Large intestine (tissue), 12 donors: ENCODE data around the gene FCGR3B. TPM values are rescaled to one million over a fixed set of nuclear protein-coding genes. Genes with fewer than 3 reads are reported as not detected.
"Not testable (repeated sequence)": the region's sequence is repeated elsewhere in the genome, so short reads cannot be mapped to it uniquely, and the experiment has no call there.

Experiments used
- DNase-seq, 2 donors: peaks; one replicate each; pipeline versions ENCODE4 v3.0.0 to v3.0.0-alpha.2; 2013
- H3K27ac ChIP-seq: one replicate; pipeline ENCODE4 v1.5.1; 2013; ENCODE audit warnings: low read length
- H3K27me3 ChIP-seq: 2 replicates; pipeline ENCODE4 v1.6.1; 2013; ENCODE audit warnings: low read length; ENCODE audit not compliant: control insufficient read depth, insufficient read depth
- H3K36me3 ChIP-seq: 2 replicates; pipeline ENCODE4 v1.6.1; 2013; ENCODE audit warnings: low read length; ENCODE audit not compliant: control insufficient read depth, insufficient read depth
- H3K4me1 ChIP-seq: one replicate; pipeline ENCODE4 v1.6.1; 2013; ENCODE audit warnings: low read length; ENCODE audit not compliant: control insufficient read depth, insufficient read depth
- H3K4me3 ChIP-seq: one replicate; pipeline ENCODE4 v1.5.1; 2013; ENCODE audit warnings: low read length
- H3K9me3 ChIP-seq: one replicate; pipeline ENCODE4 v1.6.1; 2013; ENCODE audit warnings: mild to moderate bottlenecking, low read depth, low read length, moderate library complexity; ENCODE audit not compliant: control insufficient read depth
- WGBS: methylation state at CpG from one replicate; pipeline ENCODE4 v1.1.5; 2013; ENCODE audit warnings: low lambda C conversion rate; ENCODE audit not compliant: insufficient coverage; 5-methylcytosine and 5-hydroxymethylcytosine counted together
- long read RNA-seq, 11 donors: transcript quantifications; one replicate each; lab custom pipeline, GENCODE V29; 2026
- polyA plus RNA-seq: library from polyadenylated mRNA; unstranded; fragments of 120-200 nt; gene quantifications from one replicate; pipeline ENCODE4 v1.2.1, GENCODE V29; 2013

Gene FCGR3B
- polyA plus RNA-seq: 0.04 TPM
- long read RNA-seq, donor 1: 0 reads
- long read RNA-seq, donor 2: 0 reads
- long read RNA-seq, donor 3: 0 reads
- long read RNA-seq, donor 4: 0 reads
- long read RNA-seq, donor 5: 0 reads
- long read RNA-seq, donor 6: 0 reads
- long read RNA-seq, donor 7: 0 reads
- long read RNA-seq, donor 8: 0 reads
- long read RNA-seq, donor 9: 0 reads
- long read RNA-seq, donor 10: 0 reads
- long read RNA-seq, donor 11: 0 reads

DNA sequence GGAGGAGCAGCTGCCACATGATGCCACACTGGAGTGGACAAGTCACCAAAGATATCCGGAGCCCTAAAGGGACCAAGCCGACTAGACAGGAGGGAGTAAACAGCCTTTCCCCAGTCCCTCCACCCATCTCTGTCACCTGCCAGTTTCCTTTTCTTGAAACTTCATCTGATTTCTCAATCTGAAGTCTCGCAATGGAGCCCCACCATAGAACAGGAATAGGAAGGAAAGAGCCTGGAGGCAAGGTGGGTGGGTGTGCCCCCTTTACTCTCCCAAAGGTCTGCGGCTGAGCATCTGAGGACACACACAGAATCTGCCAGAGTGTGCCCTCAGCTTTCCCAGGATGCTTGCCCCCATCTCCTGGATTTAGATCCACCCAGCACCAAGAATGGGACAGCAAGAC is at the start of gene FCGR3B:
FCGR3B (minus strand) TSS at position 101 of the 400 bp plus-strand sequence; CDS start at position 19, 82 bp downstream.
- H3K4me1 ChIP-seq: no peaks in the 10 kb centered on the region
- peaks cover 7% of the 10 kb centered on the region for H3K27me3 ChIP-seq
- H3K4me3 ChIP-seq: no peak within 1 kb of the TSS
- WGBS: no CpG with 5 or more reads among the region's 4 CpGs
- H3K27ac ChIP-seq: no peak within 1 kb of the TSS
- no peaks in the 10 kb centered on the region for H3K9me3 ChIP-seq
- H3K36me3 ChIP-seq: no peaks in the 10 kb centered on the region
- DNase-seq: no peak

DNA sequence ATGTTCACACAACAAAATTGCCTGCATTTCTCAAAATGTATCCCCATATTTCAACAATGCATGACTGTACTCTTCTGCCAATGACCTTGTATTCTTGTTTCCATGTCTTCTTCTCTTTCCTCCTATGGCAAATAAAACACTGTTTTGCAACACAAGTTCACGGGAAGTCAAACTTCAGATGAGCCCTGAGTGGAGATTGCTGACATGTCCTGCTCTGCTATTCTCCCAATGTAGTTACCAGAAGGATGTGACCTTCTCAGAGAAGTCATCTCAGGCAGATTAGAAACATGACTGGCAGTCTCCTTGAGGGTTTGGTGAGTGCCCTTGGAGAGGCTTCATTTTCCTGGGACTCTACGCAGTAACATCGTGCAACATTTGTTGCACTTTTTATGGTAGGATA is 47.5 kb upstream of the FCGR3B start:
- Histone ChIP-seq H3K4me3 (no peak overlapping the region), H3K9me3 (no peaks in the 10 kb centered on the region), H3K36me3 (no peaks in the 10 kb centered on the region), H3K27me3 (peaks cover 2% of the 10 kb centered on the region), H3K4me1 (no peaks in the 10 kb centered on the region), H3K27ac (no peak overlapping the region)
- WGBS: 100% methylated on average over 2 of the region's 3 CpGs
- no peak for DNase-seq

DNA sequence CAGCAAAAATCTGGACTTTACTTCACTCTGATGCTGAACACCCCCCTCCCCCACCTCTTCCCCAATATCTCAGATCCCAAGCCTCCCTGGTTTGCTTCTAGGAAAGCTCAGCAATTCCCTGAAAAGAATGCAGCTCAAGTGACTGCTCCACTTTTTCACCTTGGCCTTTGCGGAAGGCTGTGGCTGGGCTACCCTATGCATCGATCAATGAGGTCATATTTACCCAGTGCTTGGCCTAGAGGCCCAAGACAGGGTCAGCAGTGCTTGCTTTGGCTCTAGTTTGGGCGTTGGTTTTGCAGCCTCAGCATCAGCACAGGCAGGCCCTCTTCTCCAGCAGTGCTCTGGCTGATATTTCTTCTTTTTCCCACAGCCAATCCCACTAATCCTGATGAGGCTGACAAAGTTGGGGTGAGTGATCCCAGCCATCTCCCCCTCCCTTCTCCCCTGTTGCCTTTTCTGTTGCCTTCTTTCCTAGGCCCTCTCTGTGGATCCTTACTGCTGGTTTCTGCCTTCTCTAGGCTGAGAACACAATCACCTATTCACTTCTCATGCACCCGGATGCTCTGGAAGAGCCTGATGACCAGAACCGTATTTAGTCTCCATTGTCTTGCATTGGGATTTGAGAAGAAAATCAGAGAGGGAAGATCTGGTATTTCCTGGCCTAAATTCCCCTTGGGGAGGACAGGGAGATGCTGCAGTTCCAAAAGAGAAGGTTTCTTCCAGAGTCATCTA is 46.1 kb upstream of the FCGR3B start:
- Histone ChIP-seq H3K27ac (no peak overlapping the region), H3K4me1 (no peaks in the 10 kb centered on the region), H3K27me3 (peaks cover 2% of the 10 kb centered on the region), H3K36me3 (no peaks in the 10 kb centered on the region), H3K4me3 (no peak overlapping the region), H3K9me3 (no peaks in the 10 kb centered on the region)
- peak in 1 of 2 donors; percentile 2 for DNase-seq
- no CpG with 5 or more reads among the region's 5 CpGs for WGBS

DNA sequence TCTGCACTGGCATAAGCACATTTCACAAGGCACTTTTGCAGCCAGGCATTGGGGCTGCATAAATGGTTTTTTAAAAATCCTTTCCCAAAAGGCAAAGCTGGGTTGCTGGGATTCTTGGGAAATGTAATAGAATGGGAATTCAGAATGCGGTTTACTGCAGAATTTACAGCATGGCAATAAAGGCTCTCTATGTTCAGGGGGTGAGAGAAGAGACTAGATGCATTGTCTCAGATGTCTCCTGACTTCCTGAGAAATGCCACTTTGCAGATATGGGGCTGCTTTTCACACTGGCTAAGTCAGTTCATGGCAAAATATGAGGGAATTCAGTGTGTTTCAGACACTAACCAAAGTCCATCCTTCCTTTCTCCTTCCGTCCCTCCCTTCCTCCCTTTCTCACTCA is 45.5 kb upstream of the FCGR3B start:
- peak in 1 of 2 donors; percentile 10 for DNase-seq
- H3K27me3 ChIP-seq: no peaks in the 10 kb centered on the region
- no peaks in the 10 kb centered on the region for H3K36me3 ChIP-seq
- no peaks in the 10 kb centered on the region for H3K4me1 ChIP-seq
- no peak overlapping the region for H3K27ac ChIP-seq
- H3K4me3 ChIP-seq: no peak overlapping the region
- 60% methylated on average over 1 of the region's 2 CpGs for WGBS
- H3K9me3 ChIP-seq: no peaks in the 10 kb centered on the region

DNA sequence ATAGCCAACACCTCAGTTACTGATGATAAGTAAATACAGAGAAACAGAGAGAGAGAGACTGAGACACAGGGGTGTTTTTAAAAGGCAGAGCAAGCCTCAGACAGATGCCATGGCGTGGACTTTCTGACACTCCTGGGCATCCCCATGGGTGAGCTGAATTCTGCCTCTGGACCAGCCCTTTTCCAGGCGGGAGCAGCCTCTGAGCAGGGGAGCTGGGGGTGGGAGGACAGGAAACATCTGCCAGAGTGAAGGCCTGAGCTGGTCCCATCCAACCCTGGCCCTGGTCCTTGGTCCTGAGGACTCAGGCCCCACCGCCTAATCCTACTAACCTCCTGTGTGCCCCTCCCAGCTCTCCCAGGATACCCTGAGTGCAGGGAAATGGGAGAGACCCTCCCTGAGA is 43.9 kb upstream of the FCGR3B start:
- not testable (repeated sequence) for H3K36me3 ChIP-seq
- no CpG with 5 or more reads among the region's 3 CpGs for WGBS

DNA sequence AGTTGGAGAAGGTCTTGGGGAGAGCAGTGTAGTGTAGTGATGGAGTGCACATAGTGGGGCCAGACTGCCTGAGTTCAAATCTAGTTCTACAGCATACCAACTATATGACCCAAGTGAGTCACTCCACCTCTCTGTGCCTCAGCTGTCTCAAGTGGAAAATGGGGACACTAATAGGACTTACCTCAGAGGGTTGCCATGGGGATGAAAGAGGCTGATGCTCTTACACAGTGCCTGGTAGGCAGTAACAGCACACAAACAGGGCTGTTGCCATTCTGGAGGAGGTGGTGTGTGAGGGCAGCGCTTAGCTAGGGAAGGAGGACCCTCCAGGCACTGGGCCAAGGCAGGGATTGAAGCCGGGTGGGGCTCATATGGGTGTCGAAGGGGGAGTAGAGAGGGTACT is 43.5 kb upstream of the FCGR3B start:
- no CpG with 5 or more reads among the region's 3 CpGs for WGBS
- H3K4me1 ChIP-seq, H3K4me3 ChIP-seq, DNase-seq, H3K27ac ChIP-seq, H3K36me3 ChIP-seq, H3K9me3 ChIP-seq, H3K27me3 ChIP-seq: not testable (repeated sequence)

More for the DNA sequence above, 43.9 kb upstream of the FCGR3B start:
- not testable (repeated sequence) for H3K9me3 ChIP-seq, H3K4me3 ChIP-seq, H3K4me1 ChIP-seq, DNase-seq, H3K27me3 ChIP-seq, H3K27ac ChIP-seq

DNA sequence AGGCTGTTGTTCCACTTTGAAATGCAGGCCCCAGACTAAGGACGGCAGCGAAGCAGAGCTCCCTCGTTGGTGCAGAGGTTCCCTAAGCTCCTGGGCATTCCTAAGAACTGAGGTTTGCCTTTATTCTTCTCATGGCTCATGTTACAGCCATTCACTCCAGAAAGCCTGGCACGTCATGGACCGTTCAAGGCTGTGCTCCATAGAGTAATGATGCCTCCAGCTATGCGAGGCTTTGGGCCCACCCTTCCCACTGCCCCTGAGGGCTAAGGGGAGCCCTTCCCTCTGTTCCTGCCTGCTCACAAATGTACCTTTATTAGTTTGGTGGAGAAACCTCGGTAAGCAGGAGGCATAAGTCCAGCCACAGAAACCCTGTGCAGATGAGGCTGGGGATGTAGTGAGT is 42.5 kb upstream of the FCGR3B start:
- not testable (repeated sequence) for DNase-seq, H3K27ac ChIP-seq, H3K9me3 ChIP-seq, H3K36me3 ChIP-seq, H3K4me1 ChIP-seq, H3K27me3 ChIP-seq, H3K4me3 ChIP-seq
- WGBS: no CpG with 5 or more reads among the region's 7 CpGs

DNA sequence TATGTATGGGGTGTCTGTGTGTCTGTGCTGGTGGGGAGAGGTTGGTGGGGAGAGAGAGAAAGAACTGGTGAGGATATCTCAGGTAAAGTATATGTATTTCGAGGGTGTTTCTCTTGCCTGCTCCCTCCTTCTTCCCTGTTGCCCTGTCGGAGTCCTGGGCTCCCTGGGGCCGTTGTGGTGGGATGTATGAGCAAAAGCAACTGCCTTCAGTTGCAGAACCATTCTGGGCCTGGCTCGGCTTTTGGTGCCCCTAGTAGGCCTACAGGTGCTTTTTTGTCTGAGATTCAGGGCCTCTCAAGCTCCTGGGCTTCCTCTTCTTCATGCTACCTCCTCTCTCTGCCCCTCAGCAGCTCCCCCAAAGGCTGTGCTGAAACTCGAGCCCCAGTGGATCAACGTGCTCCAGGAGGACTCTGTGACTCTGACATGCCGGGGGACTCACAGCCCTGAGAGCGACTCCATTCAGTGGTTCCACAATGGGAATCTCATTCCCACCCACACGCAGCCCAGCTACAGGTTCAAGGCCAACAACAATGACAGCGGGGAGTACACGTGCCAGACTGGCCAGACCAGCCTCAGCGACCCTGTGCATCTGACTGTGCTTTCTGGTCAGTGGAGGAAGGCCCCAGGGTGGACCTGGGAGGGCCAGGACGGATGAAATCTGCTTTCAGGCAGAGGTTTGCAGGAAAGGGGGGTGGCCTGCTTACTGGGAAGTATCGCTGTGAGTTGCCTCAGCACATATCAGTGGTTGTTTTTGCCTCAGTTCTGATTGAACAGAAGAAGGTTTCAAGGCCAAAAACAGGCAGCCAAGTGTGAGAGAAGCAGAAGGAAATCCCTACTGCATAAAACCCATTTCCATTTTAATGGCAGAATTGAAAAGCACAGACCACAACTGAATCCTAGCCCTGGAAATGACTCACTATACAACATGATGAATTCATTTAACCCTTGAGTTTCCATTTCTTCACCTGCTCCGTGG is 40.4 kb upstream of the FCGR3B start:
- not testable (repeated sequence) for H3K4me1 ChIP-seq, H3K4me3 ChIP-seq, H3K27me3 ChIP-seq, H3K27ac ChIP-seq, DNase-seq, H3K9me3 ChIP-seq, H3K36me3 ChIP-seq
- no CpG with 5 or more reads among the region's 15 CpGs for WGBS

DNA sequence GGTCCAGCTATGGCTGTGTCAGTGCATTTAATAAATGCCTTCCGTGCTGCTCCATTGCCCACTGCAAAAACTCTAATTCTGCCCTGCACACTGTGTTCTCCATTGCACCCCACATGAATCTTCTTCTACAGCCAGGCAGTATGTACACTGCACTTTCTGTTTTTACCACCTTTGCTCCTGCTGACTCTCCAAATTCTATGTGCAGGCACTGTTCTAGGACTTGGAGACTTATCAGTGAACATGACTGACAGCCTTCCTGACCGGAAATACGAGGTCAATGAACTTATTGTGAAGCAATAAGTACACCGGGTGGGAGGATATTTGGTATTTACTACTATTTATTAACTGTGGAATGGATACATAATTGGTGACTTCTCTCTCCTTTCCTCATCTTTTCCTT is 33.7 kb upstream of the FCGR3B start:
- not testable (repeated sequence) for H3K9me3 ChIP-seq, DNase-seq, H3K4me1 ChIP-seq, H3K4me3 ChIP-seq, H3K27me3 ChIP-seq, H3K36me3 ChIP-seq, H3K27ac ChIP-seq
- WGBS: no CpG with 5 or more reads among the region's 4 CpGs

DNA sequence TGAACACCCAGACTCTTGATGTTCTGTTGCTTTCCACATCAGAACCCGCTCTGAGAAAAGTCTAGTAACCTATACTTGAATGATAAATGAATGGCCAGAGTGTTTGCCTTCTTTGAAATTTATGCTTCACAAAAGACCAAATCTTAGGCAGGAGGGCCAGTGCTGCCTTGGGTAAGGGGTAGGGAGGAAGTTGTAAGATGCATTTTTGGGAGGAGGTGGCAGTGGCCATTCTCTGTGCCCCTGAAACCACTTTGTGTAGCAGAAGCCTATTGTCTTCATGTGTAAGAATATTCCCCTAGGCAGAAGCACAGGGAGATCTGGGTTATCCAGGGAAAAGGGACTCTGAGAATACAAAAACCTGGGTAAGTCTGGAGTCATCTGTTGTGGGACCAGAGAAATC is 32.6 kb upstream of the FCGR3B start:
- not testable (repeated sequence) for H3K27me3 ChIP-seq, H3K4me1 ChIP-seq, H3K36me3 ChIP-seq, H3K27ac ChIP-seq, H3K4me3 ChIP-seq, H3K9me3 ChIP-seq, DNase-seq
- WGBS: no CpG with 5 or more reads among the region's 1 CpG
